Mucosa of gallbladder (tissue), 1 donor: ENCODE measurements around the gene ADAMTS3. TPM values are rescaled to one million over a fixed set of nuclear protein-coding genes. Genes with fewer than 3 reads are reported as not detected.
A peak's percentile ranks its signal among the peaks of the same experiment; 100 is the strongest.

Experiments
- DNase-seq: peaks from one replicate; pipeline ENCODE4 v3.0.0-alpha.2; 2020; ENCODE audit warnings: low spot score
- total RNA-seq: library from RNA; stranded (reverse); gene quantifications from one replicate; pipeline ENCODE4 v1.2.1, GENCODE V29; 2021
- donor health status: DM: no; HTN: no; CAD: no.

ADAMTS3 gene
- 0.40 TPM for total RNA-seq

GRCh38 chr4:72568959-72569718, at the start of gene ADAMTS3:
ADAMTS3 (minus strand) TSS chr4:72569221; CDS start chr4:72568762, 459 bp downstream.
- no peak for DNase-seq

- DNase-seq = no peak
Measured at GRCh38 chr4:72613959-72614358, 44.9 kb upstream of the ADAMTS3 start.

- no peak for DNase-seq
Measured at GRCh38 chr4:72606751-72607150, 37.7 kb upstream of the ADAMTS3 start.

GRCh38 chr4:72604324-72604723, 35.3 kb upstream of the ADAMTS3 start:
- no peak for DNase-seq

- no peak for DNase-seq
Measured at GRCh38 chr4:72602396-72603376, 33.7 kb upstream of the ADAMTS3 start.

GRCh38 chr4:72591547-72592454, 22.8 kb upstream of the ADAMTS3 start:
- DNase-seq = no peak

GRCh38 chr4:72587334-72587733, 18.3 kb upstream of the ADAMTS3 start:
- DNase-seq = no peak

GRCh38 chr4:72582853-72583252, 13.8 kb upstream of the ADAMTS3 start:
- no peak for DNase-seq

DNA sequence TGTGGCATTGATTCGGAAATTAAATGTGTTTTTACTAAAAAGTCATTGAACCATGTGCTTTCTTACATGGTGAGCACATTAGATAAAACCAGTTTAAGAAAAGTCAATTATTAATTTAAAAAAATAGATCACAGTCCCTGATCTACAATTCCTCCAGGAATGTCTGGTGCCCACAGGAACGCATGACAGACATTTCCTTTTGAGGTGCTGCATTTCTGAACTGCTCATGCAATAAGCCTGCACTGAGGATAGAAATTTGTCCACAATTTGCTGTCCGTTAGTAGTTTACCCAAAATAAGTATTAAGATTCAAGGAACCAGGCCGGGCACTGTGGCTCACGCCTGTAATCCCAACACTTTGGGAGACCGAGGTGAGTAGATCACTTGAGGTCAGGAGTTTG, 8.2 kb upstream of the ADAMTS3 start:
- no peak for DNase-seq

DNA sequence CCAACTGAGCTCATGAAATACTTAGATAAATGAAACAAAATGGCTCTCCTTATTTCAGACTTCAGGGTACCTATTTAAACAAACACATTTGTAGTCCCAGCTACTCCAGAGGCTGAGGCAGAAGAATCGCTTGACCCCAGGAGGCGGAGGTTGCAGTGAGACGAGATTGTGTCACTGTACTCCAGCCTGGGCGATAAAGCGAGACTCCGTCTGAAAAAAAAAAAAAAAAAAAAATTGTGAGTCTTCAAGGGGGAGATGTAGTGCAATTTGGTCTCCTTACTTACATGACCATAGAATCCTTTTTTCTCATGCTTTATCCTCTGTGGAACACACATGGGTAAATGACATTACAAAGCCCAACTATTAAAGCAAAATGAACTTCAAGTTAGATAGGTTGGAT, 2.3 kb upstream of the ADAMTS3 start:
- DNase-seq = no peak

DNA sequence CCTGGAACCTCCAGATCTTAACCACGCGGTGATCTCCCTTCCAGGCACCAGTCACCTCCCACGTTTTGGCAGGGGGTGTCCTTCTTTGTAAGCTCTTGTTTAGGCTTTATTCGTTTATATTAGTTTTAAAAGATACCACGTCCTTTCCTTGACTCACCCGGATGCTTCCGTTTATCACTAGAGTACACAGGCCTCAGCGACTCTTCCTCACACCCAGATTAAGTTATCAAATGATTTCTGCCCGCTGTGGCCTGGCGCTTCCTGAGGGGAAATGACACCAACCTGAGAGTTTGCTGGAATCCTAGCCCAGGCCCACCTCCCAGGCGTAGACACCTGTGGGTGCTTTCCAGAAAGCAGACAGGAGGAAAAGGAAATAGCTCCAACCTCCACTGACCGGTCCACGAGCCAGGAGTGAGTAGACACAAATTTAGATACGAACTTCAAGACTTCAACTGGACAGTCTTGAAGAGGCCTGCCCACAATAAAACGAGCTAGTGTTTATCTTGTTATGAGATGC, 756 bp upstream of the ADAMTS3 start:
- DNase-seq = no peak

- DNase-seq = peak; percentile 36
Measured at GRCh38 chr4:72567821-72568675, 973 bp downstream of the ADAMTS3 start.

DNA sequence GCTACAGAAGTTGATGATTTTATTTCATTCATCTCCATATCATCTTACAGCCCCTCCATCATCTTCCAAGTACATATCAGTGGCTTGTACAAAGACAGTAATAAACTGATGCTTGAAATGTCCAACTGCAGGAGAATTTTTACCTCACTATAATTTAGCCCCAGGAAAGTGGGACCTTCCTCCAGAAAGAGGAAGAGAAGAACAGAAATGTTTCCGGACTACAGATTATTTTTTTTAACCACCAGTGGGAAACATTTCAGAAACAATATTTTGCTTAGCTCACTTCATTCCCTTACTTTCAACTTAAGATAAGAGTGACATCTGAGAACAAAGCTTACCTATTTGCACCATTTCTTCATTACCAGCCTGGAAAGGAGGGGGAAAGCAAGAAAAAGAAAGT, 2.0 kb downstream of the ADAMTS3 start:
- no peak for DNase-seq

- DNase-seq = no peak
Measured at GRCh38 chr4:72566464-72566972, 2.5 kb downstream of the ADAMTS3 start.

DNA sequence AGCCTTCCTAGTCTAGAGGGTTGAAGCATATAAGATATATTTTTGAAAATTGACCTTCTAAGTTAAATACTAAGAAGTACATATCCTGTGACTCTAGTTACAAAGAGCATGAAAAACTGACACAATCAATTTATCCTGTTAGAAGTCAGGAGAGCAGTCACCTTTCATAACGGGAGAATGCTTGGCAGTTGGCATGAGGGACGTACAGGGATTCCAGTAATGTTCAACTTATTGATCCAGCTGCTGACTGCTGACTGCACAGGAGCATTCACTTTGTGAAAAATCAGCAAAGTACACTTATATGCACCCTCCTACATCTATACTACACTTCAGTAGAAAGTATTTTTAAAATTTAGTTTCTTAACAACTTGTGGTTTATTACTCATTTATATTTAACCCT, 4.2 kb downstream of the ADAMTS3 start:
- no peak for DNase-seq

DNA sequence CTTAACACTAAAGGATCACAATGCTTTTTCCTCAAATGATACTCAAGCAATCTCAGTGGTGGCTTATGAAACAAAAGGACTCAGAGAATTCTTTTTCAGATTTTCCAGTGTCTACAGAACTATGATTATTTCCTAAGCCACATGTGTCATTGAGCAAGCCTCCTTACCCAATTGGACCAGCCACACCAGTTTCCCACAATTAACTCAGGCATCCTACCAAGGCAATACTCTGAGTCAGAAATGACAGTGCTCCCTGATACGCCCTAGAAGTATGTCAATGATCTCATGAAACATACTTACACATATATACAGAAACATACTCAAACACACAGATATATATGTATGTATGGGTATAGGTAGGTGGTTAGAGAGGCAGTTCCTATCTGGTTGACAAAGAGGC, 4.8 kb downstream of the ADAMTS3 start:
- DNase-seq = no peak

- no peak for DNase-seq
Measured at GRCh38 chr4:72558655-72559054, 10.4 kb downstream of the ADAMTS3 start.

DNA sequence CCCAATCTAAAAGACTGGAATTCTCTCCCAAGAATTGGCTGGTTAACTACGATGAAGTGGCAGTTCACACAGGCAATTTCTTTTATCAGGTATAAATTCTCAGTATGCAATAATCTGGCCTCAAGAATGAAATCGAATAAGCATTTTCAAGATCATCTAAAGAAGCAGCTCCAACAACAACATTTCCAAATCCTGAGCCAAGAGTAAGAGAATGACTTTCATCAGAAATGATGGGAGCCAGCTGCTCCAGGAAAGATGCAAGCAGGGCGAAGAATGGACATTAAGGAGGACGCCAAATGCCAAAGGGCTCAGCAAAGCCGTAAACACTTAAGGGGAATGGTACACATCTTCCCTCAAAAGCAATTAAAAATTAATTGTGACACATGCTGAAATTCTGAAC, 12.0 kb downstream of the ADAMTS3 start:
- DNase-seq = no peak

DNA sequence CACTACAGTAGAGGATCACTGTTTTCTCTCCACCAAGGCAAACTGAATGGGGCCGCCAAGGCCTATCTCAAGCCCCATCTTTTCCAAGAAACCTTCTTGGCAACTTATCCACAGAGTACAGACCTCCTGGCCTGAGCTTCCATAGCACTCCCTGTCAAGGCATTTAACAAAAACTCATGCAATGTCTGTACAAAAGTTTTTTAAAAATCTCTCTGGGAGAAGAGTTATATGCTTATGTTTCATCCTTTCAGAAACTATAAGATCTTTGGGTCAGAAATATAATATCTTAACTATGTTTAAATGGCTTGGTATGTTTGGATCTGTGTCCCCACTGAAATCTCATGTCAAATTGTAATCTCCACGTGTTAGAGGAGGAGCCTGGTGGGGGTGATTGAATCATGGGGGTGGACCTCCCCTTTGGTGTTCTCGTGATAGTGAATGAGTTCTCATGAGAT, 13.6 kb downstream of the ADAMTS3 start:
- no peak for DNase-seq
